H1 (cell line): Measurements from ENCODE around the gene PKD2. TPM values are rescaled to one million over a fixed set of nuclear protein-coding genes. Genes with fewer than 3 reads are reported as not detected.

Experiments
- CTCF ChIA-PET: fragments of 300-600 bp; sonication (Branson Sonifier 250); formaldehyde crosslinking; loops from one replicate; lab custom pipeline; 2021; ENCODE audit not compliant: partially characterized antibody; lab: Charles Lee
- POLR2A ChIA-PET: fragments of 300-600 bp; sonication (Branson Sonifier 250); formaldehyde crosslinking; loops from one replicate; lab custom pipeline; 2021; ENCODE audit warnings: inconsistent platforms; ENCODE audit not compliant: partially characterized antibody; lab: Charles Lee
- DNase-seq, 2 experiments: peaks; one replicate each; pipeline versions ENCODE4 v3.0.0 to v3.0.0-alpha.2; 2010 to 2022; ENCODE audit warnings: low spot score in 2 of 2, low read depth in 1 of 2, mixed read lengths in 1 of 2
- FAIRE-seq: peaks from 2 replicates; lab custom pipeline; 2011; peaks lifted over from hg19 to GRCh38; lab: Jason Lieb, UNC
- H2AFZ ChIP-seq: 2 replicates; pipeline ENCODE4 v1.8.1; 2012; ENCODE audit warnings: low read length, inconsistent platforms
- H2AK5ac ChIP-seq: 2 replicates; pipeline ENCODE4 v1.6.1; 2013; ENCODE audit warnings: low read depth, low read length
- H2BK120ac ChIP-seq: replicated peaks from 2 replicates; pipeline ENCODE3; 2013; ENCODE audit warnings: low read depth, low read length, inconsistent platforms
- H2BK12ac ChIP-seq: 2 replicates; pipeline ENCODE4 v1.6.1; 2013; ENCODE audit warnings: low read depth, low read length
- H2BK15ac ChIP-seq: 2 replicates; pipeline ENCODE4 v1.6.1; 2013; ENCODE audit warnings: low read length
- H2BK20ac ChIP-seq: 2 replicates; pipeline ENCODE4 v1.6.1; 2013; ENCODE audit warnings: low read length
- H2BK5ac ChIP-seq: 2 replicates; pipeline ENCODE4 v1.6.1; 2013; ENCODE audit warnings: low read depth, low read length
- H3K14ac ChIP-seq: 2 replicates; pipeline ENCODE4 v1.6.1; 2013; ENCODE audit warnings: inconsistent platforms; ENCODE audit not compliant: insufficient read length
- H3K18ac ChIP-seq: 2 replicates; pipeline ENCODE4 v1.6.1; 2013; ENCODE audit warnings: low read length; ENCODE audit errors: extremely low read depth
- H3K23ac ChIP-seq: 2 replicates; pipeline ENCODE4 v1.6.1; 2013; ENCODE audit warnings: inconsistent platforms; ENCODE audit not compliant: insufficient read length
- H3K23me2 ChIP-seq: 2 replicates; pipeline ENCODE4 v1.6.1; 2013; ENCODE audit warnings: low read depth, low read length
- H3K27ac ChIP-seq: 2 replicates; pipeline ENCODE4 v1.6.1; 2011; ENCODE audit warnings: low read depth, low read length, inconsistent platforms
- H3K27me3 ChIP-seq, 4 experiments: replicated peaks in 1 of 4; 1 replicate in 1 of 4; 2 replicates in 3 of 4; pipeline versions ENCODE4 v1.6.1 to v1.8.1; 2011 to 2013; ENCODE audit warnings: low read length in 3 of 4, mild to moderate bottlenecking in 3 of 4, inconsistent platforms in 2 of 4, mixed read lengths in 2 of 4, moderate library complexity in 1 of 4; ENCODE audit not compliant: control insufficient read depth in 3 of 4, insufficient read depth in 3 of 4; ENCODE audit errors: extremely low read depth in 1 of 4
- H3K36me3 ChIP-seq, 4 experiments: 2 replicates each; pipeline versions ENCODE4 v1.6.1 to v1.8.1; 2011 to 2013; ENCODE audit warnings: mild to moderate bottlenecking in 4 of 4, low read length in 3 of 4, moderate library complexity in 2 of 4, control low read depth in 1 of 4, inconsistent platforms in 1 of 4; ENCODE audit not compliant: insufficient read depth in 4 of 4, control insufficient read depth in 2 of 4
- H3K4ac ChIP-seq: replicated peaks from 2 replicates; pipeline ENCODE3; 2013; ENCODE audit warnings: low read length, low read depth, mixed read lengths, inconsistent platforms; ENCODE audit not compliant: insufficient read length
- H3K4me1 ChIP-seq, 4 experiments: replicated peaks in 1 of 4; 1 replicate in 1 of 4; 2 replicates in 3 of 4; pipeline versions ENCODE4 v1.6.1 to v1.8.1; 2011 to 2013; ENCODE audit warnings: low read length in 3 of 4, inconsistent platforms in 2 of 4, mixed read lengths in 1 of 4; ENCODE audit not compliant: insufficient read depth in 4 of 4, control insufficient read depth in 3 of 4
- H3K4me2 ChIP-seq, 2 experiments: 2 replicates each; pipeline versions ENCODE4 v1.6.1 to v1.8.1; 2011 to 2013; ENCODE audit warnings: low read depth in 2 of 2, low read length in 2 of 2, control low read depth in 1 of 2, inconsistent platforms in 1 of 2, mild to moderate bottlenecking in 1 of 2; ENCODE audit not compliant: insufficient read depth in 1 of 2
- H3K4me3 ChIP-seq, 4 experiments: fragments of 200-600, 300-600 bp in 1 of 4; sonication (generic), shearing (Covaris generic), sonication (Bioruptor Twin) in 1 of 4; 2 replicates each; pipeline versions ENCODE4 v1.5.1 to v1.8.1; 2011 to 2016; ENCODE audit warnings: low read length in 4 of 4, low read depth in 3 of 4, control low read depth in 2 of 4, inconsistent platforms in 2 of 4, mild to moderate bottlenecking in 2 of 4, mixed read lengths in 1 of 4, moderate library complexity in 1 of 4; ENCODE audit not compliant: insufficient read depth in 2 of 4; ENCODE audit errors: extremely low read depth in 1 of 4
- H3K56ac ChIP-seq: replicated peaks from 2 replicates; pipeline ENCODE3; 2013; ENCODE audit warnings: low read depth, mild to moderate bottlenecking, mixed read lengths, low read length, inconsistent platforms; ENCODE audit not compliant: insufficient read length
- H3K79me1 ChIP-seq: 2 replicates; pipeline ENCODE4 v1.6.1; 2013; ENCODE audit warnings: low read depth, low read length, control low read depth
- H3K79me2 ChIP-seq, 2 experiments: 2 replicates each; pipeline versions ENCODE4 v1.6.1 to v1.8.1; 2012 to 2013; ENCODE audit warnings: low read length in 2 of 2, mild to moderate bottlenecking in 2 of 2, inconsistent platforms in 1 of 2; ENCODE audit not compliant: insufficient read depth in 2 of 2, control insufficient read depth in 1 of 2
- H3K9ac ChIP-seq, 4 experiments: replicated peaks in 1 of 4; 1 replicate in 1 of 4; 2 replicates in 3 of 4; pipeline versions ENCODE4 v1.6.1 to v1.8.1; 2011 to 2013; ENCODE audit warnings: low read depth in 3 of 4, low read length in 3 of 4, control low read depth in 2 of 4, mild to moderate bottlenecking in 2 of 4, moderate library complexity in 2 of 4, inconsistent platforms in 1 of 4; ENCODE audit errors: extremely low read depth in 1 of 4
- H3K9me3 ChIP-seq, 2 experiments: 2 replicates each; pipeline versions ENCODE4 v1.6.1 to v1.8.1; 2012 to 2013; ENCODE audit warnings: mild to moderate bottlenecking in 2 of 2, moderate library complexity in 2 of 2, control low read depth in 1 of 2, inconsistent platforms in 1 of 2, low read depth in 1 of 2, low read length in 1 of 2, mixed read lengths in 1 of 2; ENCODE audit not compliant: insufficient read depth in 2 of 2
- H4K20me1 ChIP-seq, 2 experiments: replicated peaks in 1 of 2; 2 replicates each; pipeline versions ENCODE3 to v1.8.1; 2011 to 2013; ENCODE audit warnings: inconsistent platforms in 2 of 2, low read length in 2 of 2, mild to moderate bottlenecking in 1 of 2; ENCODE audit not compliant: insufficient read depth in 2 of 2, control insufficient read depth in 1 of 2
- H4K5ac ChIP-seq: 2 replicates; pipeline ENCODE4 v1.6.1; 2013; ENCODE audit warnings: low read length, low read depth, mixed read lengths, inconsistent platforms; ENCODE audit not compliant: insufficient read length
- H4K8ac ChIP-seq: 2 replicates; pipeline ENCODE4 v1.8.0; 2013; ENCODE audit warnings: mild to moderate bottlenecking, moderate library complexity, low read length, inconsistent platforms; ENCODE audit not compliant: insufficient read depth; ENCODE audit errors: extremely low read depth
- H4K91ac ChIP-seq: replicated peaks from 2 replicates; pipeline ENCODE3; 2013; ENCODE audit warnings: low read length, mixed read lengths, inconsistent platforms; ENCODE audit not compliant: insufficient read length
- ATF2 ChIP-seq: IDR thresholded peaks from 2 replicates; pipeline ENCODE4 v1.6.1; 2012; ENCODE audit warnings: low read length, inconsistent platforms
- CHD1 ChIP-seq: IDR thresholded peaks from 2 replicates; pipeline ENCODE4 v1.6.1; 2012; ENCODE audit warnings: low read depth, low read length, improper control_type of control experiment
- CHD2 ChIP-seq: IDR thresholded peaks from 2 replicates; pipeline ENCODE4 v1.6.1; 2012; ENCODE audit warnings: low read length, improper control_type of control experiment
- GABPA ChIP-seq: IDR thresholded peaks from 2 replicates; pipeline ENCODE4 v1.6.1; 2011; ENCODE audit warnings: mild to moderate bottlenecking, low read length, moderate library complexity, borderline replicate concordance; ENCODE audit not compliant: insufficient read depth
- JUND ChIP-seq: IDR thresholded peaks from 2 replicates; pipeline ENCODE4 v1.6.1; 2011; ENCODE audit warnings: mild to moderate bottlenecking, improper control_type of control experiment, low read length
- MAFK ChIP-seq: IDR thresholded peaks from 2 replicates; pipeline ENCODE4 v1.6.1; 2012; ENCODE audit warnings: low read depth, mild to moderate bottlenecking, improper control_type of control experiment, low read length
- RAD21 ChIP-seq, 2 experiments: IDR thresholded peaks in 1 of 2; conservative IDR thresholded peaks in 1 of 2; 2 replicates each; pipeline ENCODE4 v1.6.1; 2011; ENCODE audit warnings: low read depth in 2 of 2, low read length in 2 of 2, improper control_type of control experiment in 1 of 2, inconsistent platforms in 1 of 2, mild to moderate bottlenecking in 1 of 2, moderate library complexity in 1 of 2
- SAP30 ChIP-seq: fragments of 300-600 bp; sonication (generic); IDR thresholded peaks from 2 replicates; pipeline ENCODE4 v1.7.1; 2012; ENCODE audit warnings: low read length, moderate library complexity, mild to moderate bottlenecking, inconsistent platforms; ENCODE audit not compliant: insufficient read depth, insufficient replicate concordance
- SRF ChIP-seq: IDR thresholded peaks from 2 replicates; pipeline ENCODE4 v1.6.1; 2011; ENCODE audit warnings: mild to moderate bottlenecking, low read depth, low read length, moderate library complexity
- TAF7 ChIP-seq: optimal IDR thresholded peaks from 2 replicates; pipeline ENCODE3; 2011; ENCODE audit warnings: low read depth, mild to moderate bottlenecking, inconsistent platforms, low read length, moderate library complexity, borderline replicate concordance
- TBP ChIP-seq: IDR thresholded peaks from 2 replicates; pipeline ENCODE4 v1.6.1; 2011; ENCODE audit warnings: low read depth, low read length, improper control_type of control experiment
- ZNF274 ChIP-seq: IDR thresholded peaks from 2 replicates; pipeline ENCODE4 v1.7.0; 2012; ENCODE audit warnings: low read length, borderline replicate concordance; ENCODE audit errors: extremely low read depth
- WGBS, 2 experiments: shearing (Covaris generic) in 1 of 2; methylation state at CpG; one replicate each; pipeline versions ENCODE4 v1.1.6 to v1.1.7; 2013 to 2015; ENCODE audit warnings: low lambda C conversion rate in 2 of 2, mixed read lengths in 2 of 2, inconsistent platforms in 1 of 2, low coverage in 1 of 2, missing lambda C conversion rate in 1 of 2; ENCODE audit not compliant: insufficient replicate concordance in 2 of 2, insufficient coverage in 1 of 2, insufficient read length in 1 of 2; ENCODE audit errors: extremely low coverage in 1 of 2, missing lambda C conversion rate in 1 of 2; 5-methylcytosine and 5-hydroxymethylcytosine counted together
- polyA plus RNA-seq, 7 experiments: library from polyadenylated mRNA; depleted of rRNA in 3 of 7; stranded (reverse) in 5 of 7; unstranded in 2 of 7; fragments of >200 nt in 5 of 7; fragments of 200-250 nt in 2 of 7; gene quantifications; 1 replicate in 5 of 7; 2 replicates in 1 of 7; 4 replicates in 1 of 7; pipeline versions ENCODE4 v1.2.1 to v1.2.3, GENCODE V29; 2011 to 2013; ENCODE audit warnings: missing spikeins in 2 of 7, mixed read lengths in 2 of 7
- total RNA-seq: library from RNA; stranded (reverse); fragmentation: NEBNext Ultra II Directional; extraction: Animal tissue kit (Norgen Biotek cat#: 25700); gene quantifications from 2 replicates; pipeline ENCODE4 v1.2.1, GENCODE V29; 2021

PKD2 gene
- total and polyA plus RNA-seq, 2 of the 8 experiments (the other 6 are each of a cell fraction or from before 2014, with no cell fraction given), result 16.0 to 32.0 TPM

DNA sequence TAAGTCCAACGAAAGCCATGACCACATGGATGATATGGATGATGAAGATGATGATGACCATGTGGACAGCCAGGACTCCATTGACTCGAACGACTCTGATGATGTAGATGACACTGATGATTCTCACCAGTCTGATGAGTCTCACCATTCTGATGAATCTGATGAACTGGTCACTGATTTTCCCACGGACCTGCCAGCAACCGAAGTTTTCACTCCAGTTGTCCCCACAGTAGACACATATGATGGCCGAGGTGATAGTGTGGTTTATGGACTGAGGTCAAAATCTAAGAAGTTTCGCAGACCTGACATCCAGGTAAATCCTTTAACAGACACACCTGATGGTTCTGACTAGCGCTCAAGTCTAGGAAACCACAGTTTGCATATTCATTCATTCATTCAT lies 25.9 kb upstream of the PKD2 start:
- H3K4me2 ChIP-seq, result no peak overlapping the region
- H3K14ac ChIP-seq, result no peak overlapping the region
- H2BK5ac ChIP-seq, result no peak overlapping the region
- no peak overlapping the region for H3K27ac ChIP-seq
- H2BK15ac ChIP-seq, result no peak overlapping the region
- POLR2A ChIA-PET, result no interaction called here
- no peak overlapping the region for H3K4me3 ChIP-seq
- DNase-seq (no peak), FAIRE-seq (no peak)
- no peak overlapping the region for H2BK20ac ChIP-seq
- no peak overlapping the region for H4K8ac ChIP-seq
- no peak overlapping the region for H2AFZ ChIP-seq
- no peak overlapping the region for H3K56ac ChIP-seq
- no peaks in the 10 kb centered on the region for H4K20me1 ChIP-seq
- H3K9me3 ChIP-seq, result no peaks in the 10 kb centered on the region
- H3K36me3 ChIP-seq, result no peaks in the 10 kb centered on the region
- H3K4me1 ChIP-seq, result peaks cover 0 to 5% (median under 1%) of the 10 kb centered on the region in 4 experiments; a peak in 3 of 7 replicates
- no peak overlapping the region for H4K91ac ChIP-seq
- no peaks in the 10 kb centered on the region for H3K79me1 ChIP-seq
- H3K18ac ChIP-seq, result no peak overlapping the region
- H3K4ac ChIP-seq, result no peak overlapping the region
- H3K23me2 ChIP-seq, result no peaks in the 10 kb centered on the region
- no peak overlapping the region for H2AK5ac ChIP-seq
- no peak overlapping the region for H2BK12ac ChIP-seq
- H3K9ac ChIP-seq, result no peak overlapping the region
- 89% methylated on average over 8 of the region's 8 CpGs; no CpG with 5 or more reads in 1 of the 2 experiments for WGBS, 2 experiments
- H3K23ac ChIP-seq, result no peak overlapping the region
- H2BK120ac ChIP-seq, result no peak overlapping the region
- no peaks in the 10 kb centered on the region for H3K79me2 ChIP-seq
- H3K27me3 ChIP-seq, result 0 out of 7 replicates have a peak, but pooled peaks cover 0 to 2% (median 0%) of the 10 kb centered on the region in 4 experiments
- no peak overlapping the region for H4K5ac ChIP-seq
- CTCF ChIA-PET, result interaction anchor here (0.8 kb wide), 1 partner anchor 10 kb away, joined by 3 read pairs; no protein-coding TSS in a partner anchor
- TF ChIP-seq TAF7, result no peak
- TF ChIP-seq TBP, result no peak
- no peak for TF ChIP-seq GABPA
- TF ChIP-seq ATF2, result no peak
- no peak for TF ChIP-seq JUND
- TF ChIP-seq SAP30, result no peak
- TF ChIP-seq RAD21 (IDR thresholded peaks at IDR 0.05 in 1 of 2, conservative IDR thresholded peaks at IDR 0.05 in 1 of 2; ENCODE audit: low read depth in 2 of 2, low read length in 2 of 2), result no peak
- no peak for TF ChIP-seq MAFK
- no peak for TF ChIP-seq ZNF274
- no peak for TF ChIP-seq CHD2
- no peak for TF ChIP-seq SRF
- no peak for TF ChIP-seq CHD1
